Measurements from ENCODE around the gene CPLX4. TPM values are rescaled to one million over a fixed set of nuclear protein-coding genes. Genes with fewer than 3 reads are reported as not detected.

CPLX4 gene
- total RNA-seq, 1 experiment from 2014 or later, result not detected

GRCh38 chr18:59308248-59308937 is 10.1 kb downstream of the CPLX4 start:
- Histone ChIP-seq H3K27me3 (ENCODE audit: control insufficient read depth, insufficient read depth, low read length) (peaks cover 2% of the 10 kb centered on the region; the same call in 1 of the 2 replicates), H3K27ac (ENCODE audit: low read length) (no peak overlapping the region), H3K4me1 (ENCODE audit: control insufficient read depth, insufficient read depth, low read length) (no peaks in the 10 kb centered on the region), H3K4me3 (ENCODE audit: low read depth in 2 of 2, low read length in 2 of 2) (peak overlapping the region; percentile 12 to 35; a peak in 3 of 4 replicates), H3K36me3 (ENCODE audit: control insufficient read depth, insufficient read depth, low read length) (no peaks in the 10 kb centered on the region), H3K9me3 (ENCODE audit: control insufficient read depth, insufficient read depth, low read depth, low read length) (no peaks in the 10 kb centered on the region)
- POLR2A ChIA-PET, result interaction anchor here (0.6 to 0.7 kb wide), 2 partner anchors 20 to 1136 kb away, joined by 5 to 11 read pairs; no protein-coding TSS in a partner anchor
- ATAC-seq (peak; percentile 99), DNase-seq (ENCODE audit: low read depth, low spot score) (peak; percentile 17)
- TF ChIP-seq POLR2AphosphoS5 (IDR thresholded peaks at IDR 0.05; ENCODE audit: low read depth, low read length) (no peak), CTCF (IDR thresholded peaks at IDR 0.05) (peak; percentile 86), REST (IDR thresholded peaks at IDR 0.05; ENCODE audit: insufficient read depth in 1 of 2, low read depth in 2 of 2, low read length in 1 of 2) (no peak), SIN3A (IDR thresholded peaks at IDR 0.05; ENCODE audit: borderline replicate concordance, insufficient read depth, low read depth, low read length) (no peak)
- CTCF ChIA-PET, result interaction anchor here (0.5 to 2.0 kb wide), 15 partner anchors 8 to 803 kb away, joined by 3 to 44 read pairs (median 6); no protein-coding TSS in a partner anchor
- intact Hi-C loops (cut with micrococcal nuclease; ENCODE audit: unreplicated experiment), result loop anchor here (5.0 kb wide), 2 partner anchors 61 to 94 kb away; no protein-coding TSS in a partner anchor
- BruUV-seq (replicated peaks), result no TSS peak
- in situ Hi-C loops (cut with HindIII; ENCODE audit: low pct_unique_long_range_greater_than_20kb, low sequenced_read_pairs), result no loop called here

GRCh38 chr18:59306640-59307039 is 11.8 kb downstream of the CPLX4 start:
- no peaks in the 10 kb centered on the region for H3K9me3 ChIP-seq (ENCODE audit: control insufficient read depth, insufficient read depth, low read depth, low read length)
- ChIA-PET POLR2A (no interaction called here), CTCF (no interaction called here)
- intact Hi-C loops (cut with micrococcal nuclease; ENCODE audit: unreplicated experiment) (loop anchor here (5.0 kb wide), 2 partner anchors 59 to 96 kb away; no protein-coding TSS in a partner anchor), in situ Hi-C loops (cut with HindIII; ENCODE audit: low pct_unique_long_range_greater_than_20kb, low sequenced_read_pairs) (no loop called here)
- no peaks in the 10 kb centered on the region for H3K36me3 ChIP-seq (ENCODE audit: control insufficient read depth, insufficient read depth, low read length)
- peaks cover 2% of the 10 kb centered on the region; the same call in 1 of the 2 replicates for H3K27me3 ChIP-seq (ENCODE audit: control insufficient read depth, insufficient read depth, low read length)
- ATAC-seq (no peak), DNase-seq (ENCODE audit: low read depth, low spot score) (no peak)
- H3K4me3 ChIP-seq (ENCODE audit: low read depth in 2 of 2, low read length in 2 of 2), result no peak overlapping the region
- H3K4me1 ChIP-seq (ENCODE audit: control insufficient read depth, insufficient read depth, low read length), result no peaks in the 10 kb centered on the region
- TF ChIP-seq SIN3A (IDR thresholded peaks at IDR 0.05; ENCODE audit: borderline replicate concordance, insufficient read depth, low read depth, low read length) (no peak), REST (IDR thresholded peaks at IDR 0.05; ENCODE audit: insufficient read depth in 1 of 2, low read depth in 2 of 2, low read length in 1 of 2) (no peak), TCF7L2 (IDR thresholded peaks at IDR 0.05; ENCODE audit: low read depth, low read length) (no peak), CTCF (IDR thresholded peaks at IDR 0.05) (no peak), POLR2AphosphoS5 (IDR thresholded peaks at IDR 0.05; ENCODE audit: low read depth, low read length) (no peak)
- BruUV-seq (replicated peaks), result no TSS peak
- H3K27ac ChIP-seq (ENCODE audit: low read length), result no peak overlapping the region

Data from Panc1 (cell line).